Cerebellar cortex (tissue), 1 donor: ENCODE measurements around the gene PRSS48.
"Not testable (repeated sequence)": the region's sequence is repeated elsewhere in the genome, so short reads cannot be mapped to it uniquely, and the experiment has no call there.

ENCODE experiments used
- DNase-seq: peaks from one replicate; pipeline ENCODE4 v3.0.0-alpha.2; 2015; ENCODE audit warnings: low spot score

Gene PRSS48

DNA sequence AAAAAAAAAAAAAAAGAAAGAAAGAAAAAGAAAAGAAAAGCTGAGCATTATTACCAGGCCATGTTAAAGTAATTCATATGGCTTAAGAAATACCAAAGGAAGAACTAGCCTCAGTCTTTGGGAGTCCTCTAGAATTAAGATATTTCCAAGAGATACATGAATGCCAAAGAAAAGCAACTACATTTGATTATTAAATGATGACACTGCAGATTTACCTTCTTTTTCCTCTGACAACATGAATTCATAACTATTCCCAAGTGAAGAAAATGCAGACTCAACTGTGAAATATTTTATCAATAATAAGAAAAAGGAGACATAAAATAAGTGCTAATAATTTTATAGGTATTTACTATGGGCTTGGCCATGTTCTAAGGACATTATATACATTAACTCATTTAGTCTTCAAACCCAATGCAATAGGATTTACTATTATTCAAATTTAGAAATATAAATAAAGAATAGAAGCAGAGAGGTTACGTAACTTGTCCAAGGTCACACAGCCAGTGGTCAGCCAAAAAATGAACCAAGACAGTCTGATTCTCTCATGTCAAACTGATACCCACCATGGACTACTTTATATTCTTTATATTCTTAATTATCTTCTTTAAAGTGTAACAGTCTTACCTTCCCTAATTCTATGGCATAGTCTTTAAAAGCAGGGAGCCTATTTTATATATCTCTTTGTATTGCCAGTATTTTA lies 41.5 kb downstream of the PRSS48 start:
- DNase-seq: no peak

DNA sequence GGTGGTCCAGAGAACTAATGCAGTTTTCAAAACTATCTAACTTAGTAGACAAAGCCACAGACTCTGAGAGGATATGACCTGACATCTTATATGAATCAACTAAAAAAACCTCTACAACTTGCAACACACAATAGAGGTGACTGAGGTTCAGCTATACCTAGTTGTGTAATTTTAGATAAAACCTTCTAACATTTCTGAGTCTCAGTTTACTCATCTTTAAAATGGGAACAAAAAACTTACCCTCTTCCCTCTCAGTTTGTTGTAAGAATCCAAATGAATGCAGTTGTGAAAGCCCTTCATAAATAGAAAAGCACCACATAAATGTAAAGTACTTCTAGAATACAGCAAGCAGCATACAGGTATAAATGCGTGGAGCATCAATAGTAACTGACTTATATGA lies 42.5 kb downstream of the PRSS48 start:
- DNase-seq: no peak

DNA sequence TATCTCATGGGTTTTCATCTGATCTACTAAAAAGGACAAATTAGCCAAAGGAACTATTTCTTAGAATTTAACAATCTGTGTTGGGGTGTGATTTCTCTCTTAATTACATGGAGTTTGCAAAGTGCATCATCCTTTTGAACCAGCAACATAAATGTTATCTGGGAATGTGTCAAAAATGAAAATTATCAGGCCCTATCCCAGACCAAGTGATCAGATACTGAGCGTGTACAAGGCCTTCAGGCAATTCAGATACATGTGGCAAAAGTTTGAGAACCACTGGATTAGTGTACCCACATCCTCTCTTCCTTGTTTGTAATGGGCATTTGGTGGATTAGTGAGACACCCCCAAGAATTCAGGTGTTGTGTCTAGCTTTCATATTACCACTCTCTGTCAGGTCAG lies 44.6 kb downstream of the PRSS48 start:
- DNase-seq: no peak

DNA sequence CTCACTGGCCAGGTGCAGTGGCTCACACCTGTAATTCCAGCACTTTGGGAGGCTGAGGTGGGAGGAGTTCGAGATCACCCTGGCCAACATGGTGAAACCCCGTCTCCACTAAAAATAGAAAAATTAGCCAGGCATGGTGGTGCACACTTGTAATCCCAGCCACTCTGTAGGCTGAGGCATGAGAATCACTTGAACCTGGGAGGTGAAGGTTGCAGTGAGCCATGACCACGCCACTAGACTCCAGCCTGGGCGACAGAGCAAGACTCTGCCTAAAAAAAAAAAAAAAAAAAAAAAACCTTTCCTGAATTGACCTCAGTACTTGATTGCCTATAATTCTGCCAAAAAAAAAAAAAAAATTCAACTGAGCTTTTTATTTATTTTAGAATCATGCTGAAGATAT lies 45.2 kb downstream of the PRSS48 start:
- not testable (repeated sequence) for DNase-seq

DNA sequence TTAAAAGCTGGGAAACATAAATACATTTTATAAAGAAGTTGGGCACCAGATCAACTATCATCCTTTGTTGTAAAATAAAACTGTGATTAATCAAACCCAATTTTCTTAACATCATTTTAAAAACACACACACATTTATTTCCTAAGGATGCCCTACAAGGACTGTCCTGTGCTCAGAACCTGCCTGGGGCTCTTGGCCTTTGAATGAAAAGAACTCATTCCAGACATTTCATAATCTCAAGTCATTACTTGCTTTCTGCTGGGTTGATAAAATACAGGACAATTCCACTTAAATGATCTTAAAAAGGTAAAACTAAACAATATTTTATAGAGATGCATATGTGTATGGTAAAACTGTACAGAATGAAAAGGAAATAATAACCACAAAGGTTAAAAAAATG lies 45.6 kb downstream of the PRSS48 start:
- DNase-seq: no peak

DNA sequence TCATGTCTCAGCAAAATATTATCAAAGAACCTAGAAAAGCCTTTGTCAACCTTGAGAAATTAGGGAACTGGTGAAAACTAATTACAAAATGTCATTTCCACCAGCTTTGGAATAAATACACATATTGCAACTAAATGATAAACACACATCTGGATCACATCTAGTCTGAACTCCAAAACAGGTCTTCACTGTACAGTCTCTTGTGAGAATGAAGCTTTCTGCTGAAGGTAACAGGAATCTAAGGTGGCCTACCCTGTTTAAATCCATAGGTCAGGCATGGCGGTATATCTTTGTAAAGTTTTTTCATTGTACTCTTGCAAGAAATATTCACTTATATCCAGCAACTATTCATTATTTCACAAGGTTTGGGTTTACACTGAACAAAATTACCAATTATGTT lies 46.7 kb downstream of the PRSS48 start:
- peak; percentile 30 for DNase-seq

DNA sequence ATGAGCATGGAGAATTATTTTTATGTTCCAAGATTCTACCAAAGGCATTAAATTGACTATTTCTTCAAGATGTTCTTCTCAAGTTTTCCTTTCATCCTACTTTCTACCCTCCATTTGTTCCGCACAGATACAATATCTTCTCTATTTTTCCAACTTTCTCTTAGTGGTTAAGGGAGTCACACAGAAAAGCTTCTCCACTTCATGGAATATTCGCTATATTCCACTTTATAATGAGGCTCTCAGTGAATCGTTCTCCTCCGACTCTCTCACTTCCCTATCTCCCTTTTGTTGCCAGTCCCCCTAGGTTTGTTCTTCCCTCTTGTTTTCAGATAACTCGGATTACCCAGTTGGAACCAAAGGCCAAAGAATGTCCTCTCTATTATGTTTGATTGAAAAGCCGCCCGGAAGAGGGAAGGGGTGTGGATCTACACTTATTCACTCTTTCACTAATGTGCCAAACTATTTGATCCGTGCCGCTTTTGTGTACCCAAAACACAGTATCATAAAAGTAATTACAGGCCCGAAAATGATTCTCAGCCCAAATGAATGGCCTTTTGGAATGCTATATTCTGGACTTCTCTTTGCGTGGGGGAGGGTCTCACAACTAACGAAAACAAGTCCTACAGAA lies 47.3 kb downstream of the PRSS48 start:
- DNase-seq: peak; percentile 47

DNA sequence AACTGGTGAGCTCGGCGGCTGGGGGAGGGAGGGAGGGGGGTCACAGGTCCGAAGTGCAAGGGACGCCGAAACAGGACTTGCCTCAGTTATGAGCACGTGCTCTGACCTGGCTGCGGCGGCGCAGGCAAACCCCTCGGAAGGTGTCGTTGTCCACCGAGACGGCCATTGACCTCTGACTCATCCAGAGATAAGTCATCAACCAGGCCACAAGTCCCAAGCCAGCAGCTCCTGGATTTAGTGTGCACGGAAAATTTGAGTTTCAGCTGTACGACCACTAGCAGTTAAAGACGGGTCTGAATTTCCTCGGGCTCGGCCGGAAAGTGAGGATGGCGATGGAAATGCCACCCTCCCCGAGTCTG lies 47.8 kb downstream of the PRSS48 start:
- DNase-seq: peak; percentile 57

DNA sequence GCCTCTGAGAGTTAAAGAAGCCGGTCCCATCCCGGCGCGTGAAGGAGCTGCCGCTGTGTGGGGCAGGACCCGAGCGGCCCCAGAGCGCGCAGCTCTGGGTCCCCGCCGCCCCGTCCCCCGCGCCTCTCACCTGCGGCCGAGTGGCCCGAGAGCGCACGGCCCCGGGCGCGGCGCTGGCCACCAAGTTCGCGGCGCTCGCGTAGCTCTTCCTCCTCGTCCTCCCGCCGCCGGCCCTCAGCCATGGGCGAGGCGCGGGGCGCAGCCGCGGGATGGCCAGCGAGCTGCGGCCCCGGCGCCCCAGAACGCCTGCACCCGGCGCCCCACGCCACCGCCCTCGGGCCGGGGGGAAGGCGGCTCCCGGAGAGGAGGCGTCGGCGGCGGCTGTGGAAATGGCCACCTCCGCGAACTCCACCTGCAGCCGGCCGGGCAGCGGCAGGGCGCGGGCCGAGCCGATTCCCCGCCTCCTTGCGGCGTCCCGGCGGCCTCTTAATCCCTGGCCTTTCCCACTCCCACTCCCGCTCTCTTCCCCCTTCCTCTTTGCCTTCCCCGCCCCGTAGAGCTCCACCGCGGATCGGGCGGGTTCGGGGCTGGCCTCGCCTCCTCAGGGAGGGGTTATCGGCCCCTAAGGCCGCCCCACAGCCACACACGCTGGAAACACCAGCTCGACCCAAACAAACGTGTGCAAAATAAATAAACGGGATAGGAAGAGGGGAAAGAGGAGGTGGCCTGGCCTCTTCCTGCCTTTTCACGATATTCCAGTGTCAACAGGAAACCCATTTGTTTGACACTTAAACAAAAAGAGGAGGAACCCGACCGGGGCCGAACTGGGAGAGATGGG lies 48.4 kb downstream of the PRSS48 start, which contains the start of gene SH3D19:
SH3D19 (minus strand) TSS at position 495 of the 838 bp plus-strand sequence; CDS start at position 242, 253 bp downstream.
- DNase-seq: peak; percentile 77

DNA sequence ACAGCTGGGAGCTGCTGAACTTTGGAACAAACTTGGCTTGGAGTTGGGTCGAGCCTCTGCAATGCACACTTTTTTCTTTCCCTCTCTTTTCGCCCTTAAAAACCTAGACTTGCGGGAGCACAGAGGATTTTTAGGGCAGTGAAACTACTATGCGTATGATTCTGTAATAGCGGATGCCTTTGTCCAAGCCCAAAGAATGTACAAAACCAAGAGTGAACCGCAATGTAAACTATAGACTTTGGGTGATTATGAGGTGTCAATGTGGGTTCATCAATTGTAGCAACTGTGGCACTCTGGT lies 48.9 kb downstream of the PRSS48 start:
- DNase-seq: no peak

DNA sequence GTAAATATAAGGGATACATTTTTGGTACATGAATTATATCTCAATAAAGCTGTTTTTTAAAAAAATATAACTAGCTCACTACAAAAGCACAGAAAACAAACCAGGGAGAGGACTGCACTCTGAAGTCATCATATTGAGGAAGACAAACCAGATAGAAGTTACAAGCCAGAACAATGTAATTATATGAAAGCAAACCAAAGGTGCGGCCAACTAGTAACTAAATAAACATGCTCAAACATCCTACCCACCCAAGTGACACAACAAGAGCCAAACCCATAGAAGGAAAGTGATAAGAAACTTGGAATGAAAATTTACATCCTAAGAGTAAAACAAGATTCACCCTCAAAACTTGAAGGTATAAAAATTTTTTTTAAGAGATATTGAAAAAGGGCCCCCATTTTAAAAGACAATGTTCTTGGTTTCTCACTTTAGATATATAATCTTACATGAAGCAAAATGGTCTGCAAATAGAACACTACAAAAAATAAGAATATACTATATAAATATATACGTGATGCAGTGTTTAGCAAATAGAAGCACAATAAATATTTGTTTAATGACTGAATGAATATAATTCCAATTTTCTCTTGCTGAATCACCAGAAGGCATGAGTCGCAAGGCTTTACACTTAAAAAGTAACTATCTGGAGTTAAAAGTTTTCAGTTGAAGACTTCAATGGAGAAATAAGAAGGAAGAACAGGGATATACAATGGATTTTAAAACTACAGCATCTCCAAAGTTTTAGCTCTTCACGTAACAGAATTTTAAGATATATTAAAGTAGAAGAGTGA lies 52.5 kb downstream of the PRSS48 start:
- no peak for DNase-seq

DNA sequence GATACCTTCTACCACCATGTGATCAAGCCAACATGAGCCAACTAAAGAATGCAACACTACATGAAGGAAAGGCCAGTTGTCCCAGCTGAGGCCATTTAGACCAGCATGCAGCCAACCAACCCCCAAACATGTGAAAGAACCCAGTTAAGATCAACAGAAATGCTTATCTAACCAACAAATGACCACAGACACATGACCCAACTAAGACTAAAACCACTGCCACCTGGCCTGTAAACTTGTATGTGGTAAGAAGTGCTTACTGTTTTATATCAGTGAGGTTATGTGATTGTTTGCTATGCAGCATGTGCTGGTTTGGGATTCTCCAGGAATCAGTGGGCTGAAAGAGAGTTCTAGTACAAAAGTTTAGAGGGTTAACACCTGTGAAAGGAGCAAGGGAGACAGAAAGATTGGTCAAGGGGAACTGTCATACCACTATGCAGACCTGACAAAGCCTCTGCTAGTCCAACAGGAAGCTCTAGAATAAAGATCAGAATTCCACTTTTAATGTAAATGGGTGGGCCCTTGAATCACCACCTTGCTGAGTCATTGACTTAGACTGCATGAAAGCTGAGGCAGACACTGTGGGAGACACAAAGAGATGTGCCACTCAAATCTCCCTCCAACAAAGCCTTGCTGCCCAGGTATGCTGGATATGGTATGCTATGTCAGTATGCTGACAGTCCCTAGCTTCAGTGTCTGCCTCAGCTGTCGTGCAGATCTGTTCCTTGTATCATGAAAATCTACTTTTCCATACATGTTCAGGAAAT lies 54.5 kb downstream of the PRSS48 start:
- DNase-seq: no peak

DNA sequence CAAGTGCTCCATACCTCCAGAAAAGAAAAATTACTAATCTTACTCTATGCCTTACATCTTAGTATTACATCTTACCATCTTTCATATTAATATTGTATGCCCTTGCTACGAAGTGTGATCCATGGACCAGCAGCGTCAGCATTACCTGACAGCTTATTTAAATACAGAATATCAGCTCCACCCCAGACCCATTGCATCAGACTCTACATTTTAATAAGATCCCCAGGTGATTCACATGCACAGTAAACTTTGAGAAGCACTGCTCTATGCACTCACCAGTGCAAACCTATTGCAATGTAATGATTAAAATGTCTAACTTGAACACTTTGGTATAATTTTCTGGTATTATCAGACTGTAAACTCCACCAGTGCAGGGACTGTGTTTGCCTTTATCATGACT lies 62.5 kb downstream of the PRSS48 start:
- DNase-seq: no peak

DNA sequence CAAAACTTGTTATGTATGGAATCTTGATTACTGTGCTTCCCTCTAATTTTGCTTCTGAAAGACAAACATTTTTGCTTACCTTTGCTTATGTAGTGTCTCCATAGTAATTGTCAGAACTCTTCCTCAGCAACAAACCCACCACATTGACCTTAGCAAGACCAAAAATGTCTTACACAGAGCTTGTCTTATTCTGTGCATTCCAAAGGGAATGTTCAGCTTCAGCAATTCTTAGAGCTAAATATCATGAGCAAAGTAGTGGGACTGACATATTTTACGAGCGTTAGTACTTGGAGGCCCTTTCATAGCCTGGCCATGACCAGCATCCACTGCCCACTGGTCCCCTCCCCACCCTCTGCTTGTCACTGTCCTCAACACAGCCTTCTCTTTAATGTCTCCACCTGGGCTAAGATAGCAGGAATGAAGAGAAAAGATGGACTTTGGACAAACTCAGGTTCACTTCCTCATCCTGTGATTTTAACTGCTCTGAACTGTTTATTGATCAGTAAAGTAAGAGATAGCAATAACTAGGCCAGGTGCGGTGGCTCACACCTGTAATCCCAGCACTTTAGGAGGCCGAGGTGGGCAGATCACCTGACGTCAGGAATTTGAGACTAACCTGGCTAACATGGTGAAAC lies 63.9 kb downstream of the PRSS48 start:
- DNase-seq: no peak
